Measurements from ENCODE around the gene ZNF865. TPM values are rescaled to one million over a fixed set of nuclear protein-coding genes. Genes with fewer than 3 reads are reported as not detected.

ZNF865 gene
- total and polyA plus RNA-seq, 2 of the 8 experiments (the other 6 are each of a cell fraction or from before 2014, with no cell fraction given) = 3.5 to 13.6 TPM

DNA sequence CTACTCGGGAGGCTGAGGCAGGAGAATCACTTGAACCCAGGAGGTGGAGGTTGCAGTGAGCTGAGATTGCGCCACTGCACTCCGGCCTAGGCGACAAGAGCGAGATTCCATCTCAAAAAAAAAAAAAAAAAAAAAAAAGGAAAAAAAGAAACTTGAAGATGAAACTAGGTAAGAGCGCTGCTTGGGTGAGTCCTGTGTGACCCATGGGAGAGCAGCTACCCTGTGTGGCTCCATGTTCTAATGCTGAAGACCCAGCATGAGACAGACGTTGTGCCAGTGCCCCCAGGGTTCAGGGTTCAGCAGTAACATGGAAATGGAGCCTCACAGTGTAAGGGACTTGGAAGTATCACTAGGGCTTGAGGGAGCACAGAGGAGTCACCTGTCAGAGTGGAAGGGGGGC lies 13.0 kb downstream of the ZNF865 start:
- Histone ChIP-seq H3K14ac (ENCODE audit: insufficient read length) (no peak overlapping the region), H2BK20ac (ENCODE audit: low read length) (no peak overlapping the region), H3K56ac (replicated peaks; ENCODE audit: insufficient read length, low read depth, low read length) (no peak overlapping the region), H3K9ac (replicated peaks in 1 of 4; ENCODE audit: extremely low read depth in 1 of 4, low read depth in 3 of 4, low read length in 3 of 4) (no peak overlapping the region), H3K36me3 (ENCODE audit: control insufficient read depth in 2 of 4, insufficient read depth in 4 of 4, low read length in 3 of 4) (peaks cover 0 to 42% (median 4%) of the 10 kb centered on the region in 4 experiments; a peak in 6 of 8 replicates), H4K91ac (replicated peaks; ENCODE audit: insufficient read length, low read length) (no peak overlapping the region), H2AFZ (ENCODE audit: low read length) (no peak overlapping the region), H3K27ac (ENCODE audit: low read depth, low read length) (no peak overlapping the region), H3K4me2 (ENCODE audit: insufficient read depth in 1 of 2, low read depth in 2 of 2, low read length in 2 of 2) (no peak overlapping the region), H3K4me1 (replicated peaks in 1 of 4; ENCODE audit: control insufficient read depth in 3 of 4, insufficient read depth in 4 of 4, low read length in 3 of 4) (no peaks in the 10 kb centered on the region), H3K79me1 (ENCODE audit: low read depth, low read length) (no peaks in the 10 kb centered on the region), H3K4ac (replicated peaks; ENCODE audit: insufficient read length, low read depth, low read length) (no peak overlapping the region), H2BK120ac (replicated peaks; ENCODE audit: low read depth, low read length) (no peak overlapping the region), H4K5ac (ENCODE audit: insufficient read length, low read depth, low read length) (no peak overlapping the region), H2AK5ac (ENCODE audit: low read depth, low read length) (no peak overlapping the region), H2BK12ac (ENCODE audit: low read depth, low read length) (no peak overlapping the region), H4K20me1 (replicated peaks in 1 of 2; ENCODE audit: control insufficient read depth in 1 of 2, insufficient read depth in 2 of 2, low read length in 2 of 2) (peaks cover 2 to 3% of the 10 kb centered on the region in 2 experiments), H2BK15ac (ENCODE audit: low read length) (no peak overlapping the region), H3K4me3 (ENCODE audit: extremely low read depth in 1 of 4, insufficient read depth in 2 of 4, low read depth in 3 of 4, low read length in 4 of 4) (no peak overlapping the region), H3K18ac (ENCODE audit: extremely low read depth, low read length) (no peak overlapping the region), H3K23me2 (ENCODE audit: low read depth, low read length) (no peaks in the 10 kb centered on the region), H4K8ac (ENCODE audit: extremely low read depth, insufficient read depth, low read length) (no peak overlapping the region), H3K27me3 (replicated peaks in 1 of 4; ENCODE audit: control insufficient read depth in 3 of 4, extremely low read depth in 1 of 4, insufficient read depth in 3 of 4, low read length in 3 of 4) (peaks cover 0 to 2% (median 0%) of the 10 kb centered on the region in 4 experiments; a peak in 1 of 7 replicates), H3K9me3 (ENCODE audit: insufficient read depth in 2 of 2, low read depth in 1 of 2, low read length in 1 of 2) (no peaks in the 10 kb centered on the region; a peak in 1 of 4 replicates), H3K79me2 (ENCODE audit: control insufficient read depth in 1 of 2, insufficient read depth in 2 of 2, low read length in 2 of 2) (no peaks in the 10 kb centered on the region), H2BK5ac (ENCODE audit: low read depth, low read length) (no peak overlapping the region), H3K23ac (ENCODE audit: insufficient read length) (no peak overlapping the region)
- POLR2A ChIA-PET (ENCODE audit: partially characterized antibody) = interaction anchor here (0.8 to 6.1 kb wide), 9 partner anchors 7 to 235 kb away, joined by 3 to 32 read pairs (median 5); partner anchors contain the start of genes CCDC106, FIZ1 and ZNF865
- no peak for TF ChIP-seq SP4 (IDR thresholded peaks at IDR 0.05; ENCODE audit: low read length)
- no peak for TF ChIP-seq CTBP2 (IDR thresholded peaks at IDR 0.05; ENCODE audit: borderline replicate concordance, insufficient read depth, insufficient read length, low read length)
- CTCF ChIA-PET (ENCODE audit: partially characterized antibody) = interaction anchor here (0.8 to 8.0 kb wide), 7 partner anchors 12 to 477 kb away, joined by 3 to 38 read pairs (median 3); partner anchors contain the start of gene ZNF865
- WGBS, 2 experiments (ENCODE audit: extremely low coverage in 1 of 2, insufficient coverage in 1 of 2, insufficient read length in 1 of 2, insufficient replicate concordance in 2 of 2, low coverage in 1 of 2, low lambda C conversion rate in 2 of 2, missing lambda C conversion rate in 1 of 2) = 98% methylated on average over 5 of the region's 7 CpGs; no CpG with 5 or more reads in 1 of the 2 experiments
- FAIRE-seq = no peak
- no peak for DNase-seq (ENCODE audit: low read depth in 1 of 2, low spot score in 2 of 2)

All from H1 (cell line).